Astrocyte (in vitro differentiated cells and primary cell): ENCODE data around the gene ADAM8.

Experiments used
- CTCF ChIP-seq: IDR thresholded peaks from 2 replicates; pipeline ENCODE4 v1.5.1; 2011; ENCODE audit warnings: low read depth, mild to moderate bottlenecking, inconsistent platforms, low read length, moderate library complexity; ENCODE audit not compliant: insufficient read depth
- EZH2 ChIP-seq: IDR thresholded peaks from 2 replicates; pipeline ENCODE4 v1.6.1; 2012; ENCODE audit warnings: mild to moderate bottlenecking, low read length, inconsistent platforms; ENCODE audit not compliant: insufficient read depth

DNA sequence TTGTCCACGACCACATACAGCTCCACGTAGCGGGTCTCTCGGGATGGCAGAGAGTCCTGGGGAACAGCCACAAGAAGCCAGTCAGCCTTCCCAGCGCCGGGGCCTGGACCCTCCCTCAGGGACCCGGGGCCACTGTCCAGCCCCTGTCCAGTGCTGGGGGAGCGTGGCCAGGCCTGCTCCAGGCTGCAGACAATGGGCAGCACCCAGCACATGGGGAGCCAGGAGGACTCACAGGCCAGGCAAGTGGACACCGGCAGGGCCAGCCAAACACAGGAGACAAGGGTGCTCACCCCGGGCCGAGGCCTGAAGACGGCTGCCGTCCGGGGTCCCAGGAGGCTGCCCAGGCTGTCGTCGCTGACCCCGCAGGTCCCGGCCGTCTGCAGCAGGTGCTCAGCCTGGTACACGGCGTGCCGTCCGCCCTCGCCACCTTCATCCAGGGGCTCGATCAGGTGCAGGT, 3.7 kb downstream of the ADAM8 start:
- no peak for TF ChIP-seq CTCF
- TF ChIP-seq EZH2 = no peak
